GM12878 (cell line): ENCODE measurements around the gene AURKA.

Source experiments
- CTCF ChIP-seq, 3 experiments: IDR thresholded peaks in 2 of 3; conservative IDR thresholded peaks in 1 of 3; 2 replicates each; pipeline ENCODE4 v1.5.1; 2011; ENCODE audit warnings: low read depth in 3 of 3, low read length in 3 of 3, mild to moderate bottlenecking in 3 of 3, control low read depth in 2 of 3, moderate library complexity in 2 of 3, inconsistent platforms in 1 of 3, mixed read lengths in 1 of 3; ENCODE audit not compliant: control insufficient read depth in 2 of 3, insufficient read depth in 1 of 3; ENCODE audit errors: extremely low read depth in 1 of 3
- EZH2 ChIP-seq: IDR thresholded peaks from 2 replicates; pipeline ENCODE4 v1.6.1; 2012; ENCODE audit warnings: low read depth, mild to moderate bottlenecking, control low read depth, inconsistent platforms, low read length, borderline replicate concordance; ENCODE audit not compliant: control insufficient read depth
- HSF1 ChIP-seq: fragments of 150-350 bp; IDR thresholded peaks from 2 replicates; pipeline ENCODE4 v1.6.1; 2014; ENCODE audit warnings: mild to moderate bottlenecking, low read depth, low read length
- LARP7 ChIP-seq: fragments of 450-650 bp; IDR thresholded peaks from 2 replicates; pipeline ENCODE4 v1.6.1; 2017; ENCODE audit warnings: mild to moderate bottlenecking
- MAX ChIP-seq: IDR thresholded peaks from 2 replicates; pipeline ENCODE4 v1.6.1; 2012; ENCODE audit warnings: low read depth, low read length, improper control_type of control experiment
- MTA3 ChIP-seq: IDR thresholded peaks from 2 replicates; pipeline ENCODE4 v1.6.1; 2012; ENCODE audit warnings: low read length, inconsistent platforms, borderline replicate concordance
- NFYB ChIP-seq: IDR thresholded peaks from 2 replicates; pipeline ENCODE4 v1.6.1; 2011; ENCODE audit warnings: low read depth, mild to moderate bottlenecking, low read length, improper control_type of control experiment, moderate library complexity; ENCODE audit not compliant: insufficient read depth
- SMC3 ChIP-seq: IDR thresholded peaks from 2 replicates; pipeline ENCODE4 v1.6.1; 2011; ENCODE audit warnings: low read length, improper control_type of control experiment, borderline replicate concordance
- YY1 ChIP-seq: IDR thresholded peaks from 2 replicates; pipeline ENCODE4 v1.6.1; 2011; ENCODE audit warnings: low read depth, mild to moderate bottlenecking, low read length

- no peak for TF ChIP-seq CTCF (IDR thresholded peaks at IDR 0.05 in 2 of 3, conservative IDR thresholded peaks at IDR 0.05 in 1 of 3; ENCODE audit: control insufficient read depth in 2 of 3, extremely low read depth in 1 of 3, insufficient read depth in 1 of 3, low read depth in 3 of 3, low read length in 3 of 3)
- no peak for TF ChIP-seq HSF1
- TF ChIP-seq NFYB: no peak
- TF ChIP-seq EZH2: no peak
- TF ChIP-seq LARP7: no peak
- TF ChIP-seq YY1: no peak
- no peak for TF ChIP-seq SMC3
- TF ChIP-seq MAX: no peak
- no peak for TF ChIP-seq MTA3
These were observed 28.0 kb upstream of the AURKA start for GRCh38 chr20:56420028-56420427.
